ENCODE data around the gene SUCLA2.
"Not testable (repeated sequence)": the region's sequence is repeated elsewhere in the genome, so short reads cannot be mapped to it uniquely, and the experiment has no call there.

SUCLA2 gene

DNA sequence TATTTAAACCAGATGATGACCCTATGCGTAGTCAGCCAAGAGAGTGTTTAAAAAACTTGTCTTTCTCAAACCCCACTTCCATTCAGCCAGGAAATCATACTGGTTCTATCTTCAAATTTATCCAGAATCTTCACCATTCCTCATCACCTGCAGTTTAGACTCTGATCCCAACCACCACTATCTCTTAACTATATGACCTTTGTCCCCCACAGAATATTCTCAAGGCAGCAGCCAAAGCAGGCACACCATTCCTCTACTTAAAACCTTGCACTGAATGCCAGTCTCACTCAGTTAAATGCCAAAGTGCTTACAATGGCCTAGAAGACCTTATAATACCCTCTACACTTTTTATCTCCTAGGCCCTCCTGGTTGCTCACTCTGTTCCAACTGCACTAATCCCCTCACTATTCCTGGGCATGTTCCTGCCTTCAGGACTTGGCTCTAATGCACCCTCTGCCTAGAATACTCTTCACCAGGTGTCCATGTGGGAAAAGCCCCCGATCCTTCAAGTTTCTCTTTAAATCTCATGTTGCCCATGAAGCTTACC lies 10.1 kb downstream of the SUCLA2 start:
- DNase-seq, result no peak

DNA sequence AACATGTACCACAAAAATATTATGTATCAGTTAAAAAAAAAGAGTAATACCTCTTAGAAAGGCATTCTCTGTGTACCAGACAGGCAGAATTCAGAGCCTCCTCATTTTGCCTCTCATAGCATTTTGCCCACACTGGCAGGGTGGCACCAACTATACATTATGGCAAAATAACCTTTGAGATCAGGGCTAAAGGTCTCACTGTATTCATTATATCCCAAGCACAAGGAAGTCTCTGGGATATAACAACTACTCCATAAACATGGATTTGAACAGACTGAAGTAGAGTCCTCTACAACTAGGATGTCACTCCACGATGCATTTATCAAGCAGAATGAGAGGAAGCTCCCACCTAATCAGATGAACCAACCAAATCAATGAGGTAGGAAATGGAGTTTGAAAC lies 10.6 kb downstream of the SUCLA2 start:
- DNase-seq, result no peak

DNA sequence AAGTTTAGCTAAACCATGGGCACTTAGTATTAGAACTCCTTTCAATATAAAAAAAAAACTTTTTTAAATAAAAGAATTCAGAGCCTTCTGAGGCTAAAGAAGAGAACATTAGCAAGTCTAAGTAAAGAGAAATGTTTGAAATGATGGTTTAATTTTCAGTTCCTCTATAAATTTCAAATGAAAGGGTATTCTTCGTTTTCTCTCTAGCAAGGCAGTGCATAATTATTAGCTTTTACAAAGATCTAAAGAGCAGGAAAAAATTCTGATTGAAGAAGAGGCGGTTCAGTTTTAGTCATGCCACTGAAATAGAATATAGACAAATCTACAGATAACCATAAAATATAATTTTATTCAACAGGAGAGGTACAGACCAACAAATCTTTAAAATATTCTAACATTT lies 18.0 kb downstream of the SUCLA2 start:
- no peak for DNase-seq

DNA sequence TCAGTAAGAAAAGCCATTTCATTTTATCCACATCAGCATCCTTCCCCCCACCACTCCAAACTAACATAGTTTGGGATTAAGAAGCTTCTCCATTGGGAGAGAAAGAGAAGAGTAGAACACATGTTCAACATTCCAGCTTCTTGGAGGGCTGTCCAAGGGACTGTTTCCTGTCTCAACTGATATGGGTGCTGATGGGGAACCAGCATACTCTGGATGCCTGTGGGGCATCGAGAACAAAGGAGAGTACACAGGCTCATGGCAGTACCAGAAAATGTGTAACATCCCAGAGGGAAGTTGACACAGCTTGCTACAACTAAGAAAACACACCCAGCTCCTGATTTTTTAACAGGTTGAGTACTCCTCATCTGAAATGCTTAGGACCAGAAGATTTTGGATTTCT lies 24.7 kb downstream of the SUCLA2 start:
- no peak for DNase-seq

DNA sequence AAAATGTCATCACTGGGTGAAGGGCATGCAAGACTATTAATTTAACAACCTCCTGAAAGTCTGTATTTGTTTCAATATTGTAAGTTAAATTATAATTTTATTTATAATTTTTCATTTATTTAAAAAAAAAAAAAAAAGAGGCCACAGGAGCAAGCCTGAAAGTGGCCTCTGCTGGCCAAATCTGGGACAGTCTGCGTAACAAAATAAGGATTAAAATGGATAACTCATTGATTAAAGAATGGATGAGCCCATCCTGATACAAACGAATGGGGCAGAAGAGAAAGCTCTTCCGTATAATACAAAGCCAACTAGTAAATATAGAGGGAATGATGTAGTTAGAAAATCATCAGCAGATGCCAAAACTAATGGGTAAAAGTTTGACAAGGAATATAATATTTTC lies 36.2 kb downstream of the SUCLA2 start:
- no peak for DNase-seq

DNA sequence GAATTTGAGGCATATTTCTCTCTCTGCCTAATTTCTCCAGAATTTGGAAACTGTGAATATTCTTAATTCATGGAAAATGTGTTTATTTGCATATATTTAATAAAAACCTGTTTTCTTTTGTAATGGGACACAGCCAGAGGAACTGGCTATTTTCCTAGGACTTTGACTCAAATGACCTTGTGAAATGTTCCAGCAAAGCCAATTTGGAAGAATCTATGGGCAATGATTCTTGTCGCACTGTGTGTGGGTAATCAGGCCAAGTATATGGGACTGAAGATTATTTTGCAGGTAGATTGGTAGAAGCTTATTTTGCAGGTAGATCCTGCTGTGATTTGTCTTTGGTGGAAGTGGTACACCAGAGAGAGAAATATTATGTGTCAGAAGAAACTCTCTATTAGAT lies 38.8 kb downstream of the SUCLA2 start:
- no peak for DNase-seq

DNA sequence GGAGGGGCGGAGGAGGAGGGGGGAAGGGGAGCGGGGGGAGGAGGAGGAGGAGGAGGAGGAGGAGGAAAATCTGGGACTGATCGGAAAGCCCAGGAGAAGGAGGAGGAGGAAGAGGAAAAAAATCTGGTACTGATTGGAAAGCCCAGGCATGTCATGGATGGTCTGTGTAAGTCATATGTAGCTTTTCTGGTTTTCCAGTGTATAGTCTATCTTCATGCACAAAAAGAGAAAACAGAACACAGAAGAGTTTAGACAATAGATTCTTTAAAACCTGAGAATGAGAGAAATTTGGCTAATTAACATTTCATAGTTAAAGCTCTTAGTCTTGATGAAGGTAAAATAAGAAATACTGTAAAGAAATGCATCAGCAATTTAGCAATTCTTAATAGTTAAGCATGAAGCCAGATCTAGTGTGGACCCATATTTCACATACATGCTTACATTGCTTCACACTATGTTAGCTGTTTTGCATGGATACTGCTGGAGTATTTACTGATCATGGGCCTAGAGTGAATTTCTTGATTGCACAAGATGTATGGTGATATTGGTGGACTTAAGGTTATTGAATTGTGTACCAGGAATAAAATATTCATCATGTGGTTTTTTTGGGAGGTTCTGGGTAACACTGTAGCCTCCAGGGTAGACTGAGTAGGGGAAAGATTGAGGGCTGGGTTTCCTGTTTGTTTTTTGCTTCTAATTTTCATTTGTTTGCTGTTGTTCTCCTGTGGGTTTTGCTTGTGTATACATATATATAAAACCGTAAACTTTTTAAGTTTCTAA lies 41.4 kb downstream of the SUCLA2 start:
- DNase-seq, result no peak

DNA sequence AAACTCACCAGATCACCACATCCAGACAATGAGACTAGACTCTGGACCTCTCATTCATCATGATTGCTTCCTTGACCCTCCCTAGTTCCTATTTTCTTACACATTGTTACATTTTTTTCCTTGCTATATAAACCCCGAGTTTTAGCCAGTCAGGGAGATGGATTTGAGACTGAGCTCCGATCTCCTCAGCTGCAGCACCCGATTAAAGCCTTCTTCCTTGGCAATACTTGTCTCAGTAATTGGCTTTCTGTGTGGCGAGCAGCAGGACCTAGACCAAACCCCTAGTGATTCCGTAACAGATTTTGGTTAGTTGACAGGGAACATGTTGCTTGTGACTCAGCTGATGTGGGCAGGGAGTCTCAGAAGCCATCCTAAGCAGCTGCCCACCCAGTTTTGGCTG lies 44.0 kb downstream of the SUCLA2 start:
- DNase-seq, result no peak

DNA sequence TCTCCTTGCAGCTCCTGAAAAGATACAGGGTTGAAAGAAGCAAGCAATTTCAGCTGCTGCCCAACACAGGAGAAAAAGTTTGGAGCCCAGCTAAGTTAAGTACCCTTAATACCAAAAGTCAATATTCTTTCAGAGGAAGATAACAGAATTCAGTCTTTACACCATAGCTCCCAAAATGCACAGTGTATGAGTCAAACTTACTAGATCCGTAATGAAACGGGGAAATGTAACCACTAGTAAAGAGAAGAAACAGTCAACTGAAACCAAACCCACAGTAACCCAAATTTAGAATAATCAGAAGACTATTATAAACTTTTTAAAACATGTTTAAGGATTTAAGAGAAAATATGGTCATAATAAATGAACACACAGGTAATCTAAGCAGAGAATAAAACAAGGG lies 45.2 kb downstream of the SUCLA2 start:
- no peak for DNase-seq

DNA sequence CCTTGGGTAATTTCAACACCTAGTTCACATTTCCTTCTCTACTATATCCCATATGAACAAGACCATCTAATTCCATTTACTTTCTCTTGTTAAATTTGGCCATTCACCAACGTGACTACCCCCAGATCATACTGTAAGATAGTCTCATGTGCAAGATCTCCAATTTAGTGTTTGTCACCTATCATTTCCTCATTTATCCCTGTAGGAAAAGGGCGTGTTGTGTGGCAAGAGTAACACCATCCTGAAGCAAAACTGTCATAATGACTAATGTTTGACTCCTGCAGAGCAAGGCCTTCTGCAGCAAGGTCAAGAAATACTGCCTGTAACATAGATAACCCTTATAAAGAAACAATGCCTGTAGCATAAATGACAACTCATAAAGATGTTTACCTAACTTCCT lies 51.3 kb downstream of the SUCLA2 start:
- no peak for DNase-seq

DNA sequence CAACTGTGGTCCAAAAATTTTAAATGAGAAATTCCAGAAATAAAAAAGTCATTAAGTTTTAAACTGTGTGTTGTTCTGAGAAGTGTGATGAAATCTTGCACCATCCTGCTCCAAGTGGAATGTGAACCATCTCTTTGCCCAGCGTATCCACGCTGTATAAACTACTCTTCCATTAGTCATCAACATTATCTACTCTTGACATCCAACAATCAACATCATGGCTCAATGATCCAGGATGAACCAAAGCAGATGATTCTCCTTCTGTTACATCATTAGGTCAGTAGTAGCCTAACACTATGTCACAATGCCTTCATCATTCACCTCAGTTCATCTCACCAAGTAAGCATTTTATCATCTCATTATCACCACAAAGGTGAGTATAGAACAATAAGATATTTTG lies 55.3 kb downstream of the SUCLA2 start:
- no peak for DNase-seq

DNA sequence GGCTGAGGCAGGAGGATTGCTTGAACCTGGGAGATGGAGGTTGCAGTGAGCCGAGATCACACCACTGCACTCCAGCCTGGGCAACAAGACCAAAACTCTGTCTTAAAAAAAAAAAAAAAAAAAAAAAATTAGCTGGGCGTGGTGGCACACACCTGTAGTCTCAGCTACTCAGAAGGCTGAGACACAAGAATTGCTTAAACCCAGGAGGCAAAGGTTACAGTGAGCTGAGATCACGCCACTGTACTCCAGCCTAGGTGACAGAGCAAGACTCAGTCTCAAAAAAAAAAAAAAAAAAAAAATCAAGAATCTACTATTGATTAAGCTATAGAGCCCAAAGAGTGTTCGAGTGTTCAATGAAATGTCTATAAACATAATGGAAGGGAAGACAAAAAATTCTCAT lies 55.9 kb downstream of the SUCLA2 start:
- not testable (repeated sequence) for DNase-seq

DNA sequence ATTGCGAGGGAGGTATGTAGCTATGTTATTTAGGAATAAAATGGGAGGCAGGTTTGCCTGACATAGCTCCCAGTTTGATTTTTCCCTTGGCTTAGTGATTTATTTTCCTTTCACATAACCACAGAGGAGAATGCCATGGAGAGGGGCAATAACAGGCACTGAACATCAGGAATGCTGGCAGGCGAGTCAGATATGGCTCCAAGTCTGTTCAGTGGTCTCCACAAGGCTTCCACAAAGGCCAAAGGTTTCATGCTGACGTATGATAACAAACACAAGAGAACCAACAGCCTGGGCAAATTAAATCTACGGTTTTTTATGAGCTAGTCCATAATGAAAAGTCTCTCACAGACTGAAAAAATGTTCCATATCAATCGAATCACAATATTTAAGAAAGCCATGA lies 66.7 kb downstream of the SUCLA2 start:
- no peak for DNase-seq

DNA sequence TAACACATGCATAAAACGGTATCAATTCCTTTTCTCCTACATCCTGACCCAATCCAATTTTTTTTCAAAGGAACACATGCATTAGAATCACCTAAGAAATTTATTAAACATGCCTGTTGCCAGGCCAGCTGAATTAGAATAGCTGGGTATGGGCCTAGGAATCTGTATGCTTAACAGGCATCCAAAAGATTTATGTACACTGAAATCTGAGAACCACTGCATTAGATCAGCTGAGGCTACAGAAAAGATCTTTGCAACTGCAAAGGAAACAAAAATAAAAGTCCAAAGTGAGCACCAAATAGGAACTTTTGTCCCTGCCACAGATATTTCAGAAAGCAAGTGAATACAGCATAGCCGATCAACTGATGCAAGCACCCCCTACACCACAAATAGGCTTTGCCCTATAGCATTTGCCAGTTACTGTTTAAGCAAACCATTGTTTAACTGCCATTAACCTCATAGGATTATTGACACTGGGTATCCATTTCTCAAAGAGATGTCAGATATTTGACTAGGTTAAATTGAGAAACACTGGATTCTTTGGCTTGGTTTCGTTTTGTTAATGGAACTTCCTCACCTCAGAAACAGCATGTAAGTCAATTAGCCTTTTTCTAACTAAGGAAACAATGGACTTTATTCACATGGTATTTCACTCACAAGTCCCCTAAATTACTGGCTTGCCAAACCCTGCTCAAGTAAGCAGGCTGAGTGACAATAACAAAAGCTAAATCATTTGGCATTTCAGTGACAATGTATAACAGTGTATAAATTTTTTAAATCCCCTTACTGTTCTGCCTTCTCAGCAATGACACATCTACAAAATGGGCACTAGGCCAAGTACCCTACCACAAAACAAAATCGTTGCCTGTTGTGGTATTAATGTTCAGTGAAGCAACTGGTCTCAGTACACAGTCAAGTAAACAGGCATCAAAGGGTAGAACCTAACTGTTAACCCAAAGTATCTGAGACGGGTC lies 67.8 kb downstream of the SUCLA2 start:
- DNase-seq, result no peak

DNA sequence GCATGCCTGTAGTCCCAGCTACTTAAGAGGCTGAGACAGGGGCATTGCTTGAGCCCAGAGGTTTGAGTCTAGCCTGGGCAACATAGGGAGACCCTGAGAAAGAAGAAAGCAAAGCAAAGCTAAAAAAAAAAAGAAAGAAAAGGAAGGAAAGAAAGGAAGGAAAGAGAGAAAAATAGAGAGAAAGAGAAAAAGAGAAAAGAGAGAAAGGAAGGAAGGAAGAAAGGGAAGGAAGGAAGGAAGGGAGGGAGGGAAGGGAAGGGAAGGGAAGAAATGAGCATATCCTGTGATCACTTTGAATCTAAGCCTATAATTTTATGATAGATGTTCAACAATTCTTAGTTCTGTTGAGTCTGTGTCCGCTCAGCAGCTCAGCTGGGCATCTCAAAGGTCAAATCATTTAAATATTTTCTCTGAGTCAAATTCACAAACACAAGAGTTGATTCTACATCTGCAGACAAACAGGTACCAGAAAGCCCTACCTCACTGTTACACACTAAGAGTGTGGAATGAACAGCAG lies 70.4 kb downstream of the SUCLA2 start:
- DNase-seq, result no peak

DNA sequence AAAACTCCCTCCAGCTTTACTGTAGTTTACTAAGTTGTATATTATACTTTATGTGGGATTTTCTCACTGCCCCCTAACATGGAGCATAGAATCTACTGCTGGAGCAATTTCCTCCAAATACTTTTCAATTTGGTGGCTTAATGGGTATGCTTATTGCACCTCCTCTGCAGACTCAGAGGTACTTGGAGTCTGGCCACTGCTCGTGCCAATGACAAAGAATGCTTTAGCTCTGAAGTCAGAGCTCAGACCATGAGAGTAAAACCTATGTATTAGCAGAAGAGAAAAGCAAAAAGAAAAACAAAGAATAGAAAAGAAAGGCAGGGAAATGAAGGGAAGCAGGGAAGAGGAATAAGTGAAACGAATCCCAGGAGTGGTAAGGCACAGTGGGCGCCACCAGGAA lies 71.9 kb downstream of the SUCLA2 start:
- DNase-seq, result no peak

DNA sequence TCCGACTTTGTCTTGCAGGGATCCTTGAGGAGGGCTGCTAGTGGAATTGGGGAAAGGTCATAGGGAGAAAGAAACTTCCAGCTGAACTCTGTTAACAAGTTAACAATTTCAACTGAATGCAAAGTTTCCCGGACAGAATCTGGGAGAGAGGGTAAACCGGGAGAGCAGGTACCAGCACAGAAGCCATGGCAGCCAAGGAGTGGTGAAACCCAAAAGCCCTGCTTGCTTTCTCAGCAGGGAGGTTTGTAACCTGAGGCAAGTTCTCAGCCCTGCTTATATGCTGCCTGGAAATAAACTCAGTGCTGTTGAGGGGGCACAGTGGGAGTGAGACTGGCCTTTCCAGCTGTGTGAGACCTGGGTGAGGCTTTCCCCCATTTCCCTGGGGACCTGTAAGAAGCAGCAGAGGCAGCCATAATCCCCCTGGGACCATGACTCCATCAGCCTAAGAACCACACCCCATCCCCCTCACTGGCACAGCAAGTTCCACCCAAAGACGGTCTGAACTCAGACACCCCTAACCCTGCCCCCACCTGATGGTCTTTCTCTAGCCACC lies 84.0 kb downstream of the SUCLA2 start:
- DNase-seq, result no peak

DNA sequence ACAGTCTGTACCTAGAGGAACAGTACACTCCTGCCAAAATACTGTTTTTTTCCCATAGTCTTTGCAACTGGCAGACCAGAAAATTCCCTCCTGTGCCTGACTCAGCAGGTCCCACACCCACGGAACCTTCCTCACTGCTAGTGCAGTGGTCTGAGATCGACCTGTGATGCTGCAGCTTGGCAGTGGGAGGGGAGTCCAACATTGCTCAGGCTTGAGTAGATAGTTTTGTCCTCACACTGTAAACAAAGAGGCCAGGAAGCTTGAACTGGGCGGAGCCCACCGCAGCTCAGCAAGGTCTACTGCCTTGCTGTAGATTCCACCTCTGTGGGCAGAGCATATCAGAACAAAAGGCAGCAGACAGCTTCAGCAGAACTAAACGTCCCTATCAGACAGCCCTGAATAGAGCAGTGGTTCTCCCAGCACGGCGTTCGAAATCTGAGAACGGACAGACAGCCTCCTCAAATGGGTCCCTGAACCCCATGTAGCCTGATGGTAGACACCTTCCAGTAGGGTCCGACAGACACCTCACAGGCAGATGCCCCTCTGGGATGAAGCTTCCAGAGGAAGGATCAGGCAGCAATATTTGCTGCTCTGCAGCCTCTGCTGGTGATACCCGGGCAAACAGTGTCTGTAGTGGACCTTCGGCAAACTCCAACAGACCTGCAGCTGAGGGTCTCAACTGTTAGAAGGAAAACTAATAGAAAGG lies 92.7 kb downstream of the SUCLA2 start:
- no peak for DNase-seq

DNA sequence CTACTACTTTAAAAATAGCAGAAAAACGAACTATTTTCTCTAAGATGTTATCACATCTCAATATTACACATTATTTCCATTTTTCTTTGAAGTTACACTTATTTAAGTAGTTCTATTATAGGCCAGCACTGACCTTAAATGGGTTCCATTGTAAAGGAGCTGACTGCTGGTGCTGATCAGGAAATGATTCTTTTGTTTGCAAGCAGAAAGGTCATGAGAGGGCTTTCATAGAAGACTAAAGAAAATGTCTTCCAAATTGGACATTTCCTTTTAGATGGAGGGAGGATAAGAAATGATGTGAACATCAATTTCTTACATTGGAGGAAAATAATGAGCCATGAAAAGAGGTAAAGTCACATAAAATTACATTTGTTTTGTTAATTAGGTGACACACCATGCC lies 96.2 kb downstream of the SUCLA2 start:
- no peak for DNase-seq

DNA sequence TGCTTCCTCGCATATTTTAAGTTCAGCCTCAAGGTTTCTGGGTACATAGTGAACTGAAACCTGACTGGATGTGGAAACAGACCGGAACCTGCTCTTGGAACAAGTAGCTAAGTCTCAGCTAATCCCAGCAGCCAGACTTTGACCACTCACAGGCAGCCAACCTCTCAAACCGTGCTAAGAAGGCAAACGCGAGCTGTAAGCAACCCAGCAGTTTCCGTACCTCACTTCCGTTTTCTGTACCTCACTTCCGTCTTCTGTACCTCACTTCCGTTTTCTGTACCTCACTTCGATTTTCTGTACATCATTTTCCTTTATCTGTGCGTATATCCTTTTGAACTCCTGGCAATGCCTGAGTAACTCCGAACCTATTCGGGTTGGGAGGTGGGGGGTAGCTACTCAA lies 96.8 kb downstream of the SUCLA2 start:
- DNase-seq, result no peak

DNA sequence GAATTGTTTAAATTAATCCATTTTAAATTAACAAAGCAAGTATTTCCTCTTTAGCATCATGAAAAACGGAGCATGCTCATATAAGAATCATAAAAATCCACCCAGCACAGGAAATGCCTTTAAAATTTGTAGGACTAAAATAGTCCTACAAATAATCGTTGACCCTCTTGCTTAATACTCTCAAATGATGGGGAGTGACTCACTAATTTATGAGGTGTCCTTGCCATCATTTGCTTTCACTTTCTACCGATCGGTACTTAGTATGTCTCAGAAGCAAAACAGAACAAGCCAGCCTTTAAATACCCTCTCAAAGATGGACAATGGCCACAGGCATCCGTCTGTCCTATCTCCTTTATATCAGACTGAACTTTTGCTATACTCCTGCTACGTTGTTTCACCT lies 97.2 kb downstream of the SUCLA2 start:
- DNase-seq, result no peak

DNA sequence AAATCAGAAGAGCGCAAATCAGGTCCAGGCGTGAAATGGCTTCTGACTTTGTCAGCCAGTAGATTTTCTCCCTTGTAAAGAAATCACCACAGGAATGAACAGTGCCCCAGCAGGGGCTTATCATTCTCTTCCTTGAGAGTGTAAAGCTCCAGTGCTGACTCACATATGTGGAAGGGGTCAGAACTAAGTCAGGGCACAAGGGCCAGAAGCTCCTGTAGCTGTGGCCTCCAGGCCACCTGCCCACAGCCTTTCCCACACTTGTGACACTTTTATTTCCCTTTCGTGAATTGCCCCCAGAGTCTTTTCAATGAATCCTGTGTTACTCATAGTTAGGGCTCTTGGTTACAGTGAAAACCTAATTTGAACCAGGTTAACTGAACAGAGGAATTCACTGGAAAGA lies 99.6 kb downstream of the SUCLA2 start:
- DNase-seq, result no peak

DNA sequence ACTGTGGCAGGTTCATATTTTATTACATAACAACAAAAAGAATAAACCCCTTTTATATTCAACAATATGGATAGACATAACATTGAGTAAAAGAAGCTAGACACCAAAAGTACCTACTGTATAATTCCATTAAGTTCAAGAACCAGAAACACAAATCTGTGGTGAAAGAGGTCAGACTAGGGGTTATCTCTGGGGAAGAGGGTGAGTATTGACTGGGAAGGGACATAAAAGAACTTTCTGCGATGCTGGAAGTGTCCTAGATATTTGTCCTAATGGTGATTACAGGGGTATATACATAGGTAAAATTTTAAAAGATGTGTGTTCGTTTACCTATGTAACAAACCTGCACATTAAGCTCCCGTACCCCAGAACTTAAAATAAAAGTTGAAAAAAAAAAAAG lies 103.0 kb downstream of the SUCLA2 start:
- no peak for DNase-seq
